ENCODE data around the gene STXBP3.

DNA sequence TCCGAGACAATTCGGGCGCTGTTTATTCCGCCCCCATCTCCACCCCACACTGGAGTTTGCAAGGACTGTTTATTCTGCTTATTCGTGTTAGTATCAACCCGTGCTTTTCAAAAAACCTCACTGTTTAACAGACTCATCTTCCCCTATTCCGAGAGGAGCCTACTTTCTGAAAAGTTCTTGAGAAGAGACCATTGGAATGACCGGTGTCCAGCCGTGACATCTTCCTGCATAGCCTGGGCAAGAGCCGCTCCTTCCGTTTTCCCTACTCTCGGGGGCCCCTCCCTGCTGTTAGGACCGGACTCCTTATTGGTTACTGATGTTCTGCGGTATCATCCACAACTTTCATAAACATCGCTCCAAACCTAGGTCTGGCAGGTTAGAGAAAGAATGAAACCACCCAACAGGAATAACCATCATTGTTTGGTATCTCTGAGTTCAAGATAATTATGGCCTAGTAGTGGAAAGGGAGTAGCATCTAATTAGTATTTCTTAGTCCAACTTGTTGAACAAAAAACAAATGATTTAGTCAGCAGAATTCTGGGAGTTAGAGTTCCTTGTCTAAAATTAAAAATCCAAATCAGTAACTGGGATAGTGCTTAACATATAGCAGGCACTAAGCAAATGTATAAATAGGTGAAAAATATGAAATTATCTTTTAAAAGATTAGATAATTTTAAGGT lies 837 bp downstream of the STXBP3 start:
- no peak for TF ChIP-seq CTCF (IDR thresholded peaks at IDR 0.05; ENCODE audit: borderline replicate concordance, extremely low read depth, low read length, poor library complexity, severe bottlenecking)
- TF ChIP-seq EZH2 (IDR thresholded peaks at IDR 0.05; ENCODE audit: borderline replicate concordance, low read depth, low read length, severe bottlenecking): no peak
